Measurements from ENCODE around the gene FRMD1. TPM values are rescaled to one million over a fixed set of nuclear protein-coding genes. Genes with fewer than 3 reads are reported as not detected.

FRMD1 gene
- total RNA-seq, 1 experiment from 2014 or later: 0.57 TPM

GRCh38 chr6:168118935-168119334, 39.9 kb upstream of the FRMD1 start (continued):
- TF ChIP-seq, protein P1, sequence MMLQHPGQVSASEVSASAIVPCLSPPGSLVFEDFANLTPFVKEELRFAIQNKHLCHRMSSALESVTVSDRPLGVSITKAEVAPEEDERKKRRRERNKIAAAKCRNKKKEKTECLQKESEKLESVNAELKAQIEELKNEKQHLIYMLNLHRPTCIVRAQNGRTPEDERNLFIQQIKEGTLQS (CRISPR knock-in tag; conservative IDR thresholded peaks at IDR 0.05): no peak
- TF ChIP-seq ETV6 (CRISPR knock-in tag; IDR thresholded peaks at IDR 0.05): no peak
- no peak for TF ChIP-seq CREB1 (CRISPR knock-in tag; IDR thresholded peaks at IDR 0.05)
- no peak for TF ChIP-seq MLX (CRISPR knock-in tag; IDR thresholded peaks at IDR 0.05)
- no peak for TF ChIP-seq NR2C2 (CRISPR knock-in tag; IDR thresholded peaks at IDR 0.05)
- TF ChIP-seq RELA (CRISPR knock-in tag; IDR thresholded peaks at IDR 0.05; ENCODE audit: borderline replicate concordance): no peak
- no peak for TF ChIP-seq NR3C1 (CRISPR knock-in tag; conservative IDR thresholded peaks at IDR 0.05; ENCODE audit: low read depth)

DNA sequence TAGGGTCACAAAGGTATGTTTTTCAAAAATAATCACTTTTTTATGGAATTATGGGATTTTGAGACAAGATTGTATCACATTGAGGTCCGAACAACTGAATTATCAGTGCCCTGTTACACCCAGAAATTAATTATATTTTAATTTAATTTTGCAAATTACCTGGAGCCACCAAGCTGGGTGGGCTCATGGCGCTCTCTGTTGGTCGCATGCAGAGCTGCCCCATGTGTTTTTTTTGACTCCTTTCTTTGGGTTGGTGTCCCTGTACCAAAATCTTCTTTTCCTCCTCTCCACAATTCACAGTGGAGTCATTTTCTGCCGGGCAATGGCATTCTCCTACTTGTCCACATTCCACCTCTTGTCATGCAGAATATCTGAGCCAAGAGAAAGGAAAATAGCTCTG, 38.9 kb upstream of the FRMD1 start:
- H3K27me3 Mint-ChIP-seq (ENCODE audit: low read depth): peaks cover 7% of the 10 kb centered on the region
- no peak overlapping the region for H3K27ac Mint-ChIP-seq
- DNase-seq (ENCODE audit: low spot score) (no peak), ATAC-seq (peak; percentile 54)
- ChIA-PET CTCF (interaction anchor here (0.6 to 3.0 kb wide), 20 partner anchors 8 to 658 kb away, joined by 3 to 38 read pairs (median 4); no protein-coding TSS in a partner anchor), POLR2A (no interaction called here)
- TF ChIP-seq, protein P2, sequence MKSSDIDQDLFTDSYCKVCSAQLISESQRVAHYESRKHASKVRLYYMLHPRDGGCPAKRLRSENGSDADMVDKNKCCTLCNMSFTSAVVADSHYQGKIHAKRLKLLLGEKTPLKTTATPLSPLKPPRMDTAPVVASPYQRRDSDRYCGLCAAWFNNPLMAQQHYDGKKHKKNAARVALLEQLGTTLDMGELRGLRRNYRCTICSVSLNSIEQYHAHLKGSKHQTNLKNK (CRISPR knock-in tag; IDR thresholded peaks at IDR 0.05): no peak
- no peak overlapping the region for H3K4me3 Mint-ChIP-seq
- no peaks in the 10 kb centered on the region for H3K36me3 Mint-ChIP-seq
- peaks cover 19% of the 10 kb centered on the region for H3K4me1 Mint-ChIP-seq
- peaks cover 9% of the 10 kb centered on the region for H3K9me3 Mint-ChIP-seq

GRCh38 chr6:168116975-168117899, 38.2 kb upstream of the FRMD1 start:
- Mint-ChIP-seq H3K27ac (no peak overlapping the region; the same call in 1 of the 2 replicates), H3K4me3 (no peak overlapping the region), H3K27me3 (ENCODE audit: low read depth) (0 out of 2 replicates have a peak, but pooled peaks cover under 1% of the 10 kb centered on the region), H3K36me3 (no peaks in the 10 kb centered on the region), H3K4me1 (peaks cover 19% of the 10 kb centered on the region), H3K9me3 (peaks cover 5% of the 10 kb centered on the region)
- CTCF ChIA-PET: interaction anchor here (0.7 to 3.0 kb wide), 17 partner anchors 7 to 657 kb away, joined by 3 to 38 read pairs (median 4); no protein-coding TSS in a partner anchor
- DNase-seq (ENCODE audit: low spot score) (no peak), ATAC-seq (no peak)
- POLR2A ChIA-PET: no interaction called here
- TF ChIP-seq JUN (CRISPR knock-in tag; IDR thresholded peaks at IDR 0.05) (no peak), GABPB1 (CRISPR knock-in tag; IDR thresholded peaks at IDR 0.05) (no peak), ZNF671 (CRISPR knock-in tag; IDR thresholded peaks at IDR 0.05) (no peak)

DNA sequence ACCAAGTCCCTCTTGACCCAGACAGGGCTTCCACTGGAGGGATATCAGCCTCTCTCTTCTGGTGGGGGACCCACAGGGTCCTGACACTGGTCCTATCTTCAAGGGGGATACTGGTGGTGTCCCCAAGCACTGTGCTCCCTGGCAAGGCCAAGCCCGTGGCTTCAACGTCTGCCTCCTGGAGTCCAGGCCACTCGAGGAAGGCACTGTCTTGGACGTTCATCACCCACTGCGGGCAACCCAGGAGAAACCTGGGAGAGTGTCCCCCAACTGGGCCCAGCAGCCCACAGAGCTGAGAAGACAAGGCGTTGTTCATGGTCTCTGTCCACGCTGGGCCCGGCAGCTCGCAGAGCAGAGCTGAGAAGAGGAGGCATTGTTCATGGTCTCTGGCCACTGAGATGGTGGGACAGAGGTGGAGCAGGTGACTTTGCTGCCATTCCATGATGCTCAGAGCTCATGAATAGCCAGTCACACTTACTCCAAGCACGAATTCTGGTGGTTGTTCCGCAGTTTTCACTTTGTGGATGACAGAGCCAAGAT, 37.5 kb upstream of the FRMD1 start:
- H3K4me3 Mint-ChIP-seq: no peak overlapping the region
- DNase-seq (ENCODE audit: low spot score): no peak
- no peak overlapping the region for H3K27ac Mint-ChIP-seq
- TF ChIP-seq, protein P3, sequence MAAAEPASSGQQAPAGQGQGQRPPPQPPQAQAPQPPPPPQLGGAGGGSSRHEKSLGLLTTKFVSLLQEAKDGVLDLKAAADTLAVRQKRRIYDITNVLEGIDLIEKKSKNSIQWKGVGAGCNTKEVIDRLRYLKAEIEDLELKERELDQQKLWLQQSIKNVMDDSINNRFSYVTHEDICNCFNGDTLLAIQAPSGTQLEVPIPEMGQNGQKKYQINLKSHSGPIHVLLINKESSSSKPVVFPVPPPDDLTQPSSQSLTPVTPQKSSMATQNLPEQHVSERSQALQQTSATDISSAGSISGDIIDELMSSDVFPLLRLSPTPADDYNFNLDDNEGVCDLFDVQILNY (CRISPR knock-in tag; IDR thresholded peaks at IDR 0.05): no peak
- no peak for TF ChIP-seq FOXJ3 (CRISPR knock-in tag; IDR thresholded peaks at IDR 0.05; ENCODE audit: borderline replicate concordance)
- TF ChIP-seq, protein P4, sequence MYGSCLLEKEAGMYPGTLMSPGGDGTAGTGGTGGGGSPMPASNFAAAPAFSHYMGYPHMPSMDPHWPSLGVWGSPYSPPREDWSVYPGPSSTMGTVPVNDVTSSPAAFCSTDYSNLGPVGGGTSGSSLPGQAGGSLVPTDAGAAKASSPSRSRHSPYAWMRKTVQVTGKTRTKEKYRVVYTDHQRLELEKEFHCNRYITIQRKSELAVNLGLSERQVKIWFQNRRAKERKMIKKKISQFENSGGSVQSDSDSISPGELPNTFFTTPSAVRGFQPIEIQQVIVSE (CRISPR knock-in tag; IDR thresholded peaks at IDR 0.05; ENCODE audit: borderline replicate concordance): no peak
- no peak for TF ChIP-seq ZNF121 (CRISPR knock-in tag; IDR thresholded peaks at IDR 0.05)
- no peak for TF ChIP-seq NR2C2 (CRISPR knock-in tag; IDR thresholded peaks at IDR 0.05)
- TF ChIP-seq JAZF1 (CRISPR knock-in tag; IDR thresholded peaks at IDR 0.05): no peak
- TF ChIP-seq, protein P5, sequence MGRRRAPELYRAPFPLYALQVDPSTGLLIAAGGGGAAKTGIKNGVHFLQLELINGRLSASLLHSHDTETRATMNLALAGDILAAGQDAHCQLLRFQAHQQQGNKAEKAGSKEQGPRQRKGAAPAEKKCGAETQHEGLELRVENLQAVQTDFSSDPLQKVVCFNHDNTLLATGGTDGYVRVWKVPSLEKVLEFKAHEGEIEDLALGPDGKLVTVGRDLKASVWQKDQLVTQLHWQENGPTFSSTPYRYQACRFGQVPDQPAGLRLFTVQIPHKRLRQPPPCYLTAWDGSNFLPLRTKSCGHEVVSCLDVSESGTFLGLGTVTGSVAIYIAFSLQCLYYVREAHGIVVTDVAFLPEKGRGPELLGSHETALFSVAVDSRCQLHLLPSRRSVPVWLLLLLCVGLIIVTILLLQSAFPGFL (CRISPR knock-in tag; IDR thresholded peaks at IDR 0.05; ENCODE audit: borderline replicate concordance): no peak
- no peak for TF ChIP-seq TEAD4 (CRISPR knock-in tag; IDR thresholded peaks at IDR 0.05)
- no peak for TF ChIP-seq ZNF671 (CRISPR knock-in tag; IDR thresholded peaks at IDR 0.05)
- TF ChIP-seq E2F4 (CRISPR knock-in tag; IDR thresholded peaks at IDR 0.05; ENCODE audit: borderline replicate concordance, low read depth): no peak
- TF ChIP-seq TEAD1 (CRISPR knock-in tag; IDR thresholded peaks at IDR 0.05): no peak
- no peak for TF ChIP-seq FOXK1 (CRISPR knock-in tag; IDR thresholded peaks at IDR 0.05)
- TF ChIP-seq NFATC4 (CRISPR knock-in tag; IDR thresholded peaks at IDR 0.05): no peak
- no peak for TF ChIP-seq OVOL2 (CRISPR knock-in tag; IDR thresholded peaks at IDR 0.05; ENCODE audit: borderline replicate concordance)

More for the DNA sequence above, 37.5 kb upstream of the FRMD1 start:
- H3K36me3 Mint-ChIP-seq: no peaks in the 10 kb centered on the region
- POLR2A ChIA-PET: no interaction called here
- peaks cover 14% of the 10 kb centered on the region for H3K4me1 Mint-ChIP-seq
- H3K9me3 Mint-ChIP-seq: peaks cover 5% of the 10 kb centered on the region
- no peaks in the 10 kb centered on the region for H3K27me3 Mint-ChIP-seq (ENCODE audit: low read depth)
- CTCF ChIA-PET: interaction anchor here (1.1 to 3.0 kb wide), 4 partner anchors 14 to 55 kb away, joined by 3 to 38 read pairs (median 18); no protein-coding TSS in a partner anchor
- no peak for ATAC-seq
